Measurements from ENCODE around the gene PITPNB.

The PITPNB gene

DNA sequence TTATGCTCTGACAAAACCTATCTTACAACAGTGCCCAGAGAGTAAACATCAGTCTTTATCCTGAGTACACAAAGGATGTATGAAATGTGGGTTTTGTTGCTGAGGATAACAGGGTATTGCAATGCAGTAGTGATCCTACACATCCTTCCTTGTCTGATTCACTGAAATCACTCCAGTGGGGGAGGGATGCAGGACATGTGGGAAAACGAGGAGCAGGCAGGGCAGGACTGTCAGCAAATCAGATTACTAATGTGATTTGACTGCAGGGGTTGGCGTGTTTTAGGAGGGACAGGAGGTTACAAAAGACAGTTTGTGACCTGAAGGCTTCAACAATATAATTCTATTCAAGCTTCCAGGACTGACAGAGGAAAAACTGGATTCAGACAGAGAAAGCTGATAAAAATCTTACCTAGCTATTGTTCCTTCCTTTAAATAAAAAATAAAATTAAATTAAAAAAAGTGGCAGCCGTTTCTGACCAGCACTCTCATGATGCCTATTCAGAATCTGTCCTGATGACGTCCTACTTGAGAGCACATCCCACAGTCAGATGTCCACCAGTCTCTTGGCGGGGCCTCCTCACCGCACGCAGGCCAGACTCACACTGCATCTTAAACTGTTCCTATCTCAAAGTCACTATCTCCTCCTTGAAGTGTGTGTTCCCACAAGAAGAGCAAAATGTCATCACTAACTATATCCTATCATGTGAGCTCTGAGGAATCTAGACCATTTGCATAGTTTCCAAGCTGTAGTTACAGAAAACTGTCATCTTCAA lies 66.9 kb downstream of the PITPNB start:
- no peak for TF ChIP-seq EZH2phosphoT487 (IDR thresholded peaks at IDR 0.05; ENCODE audit: low read depth)
- TF ChIP-seq, protein P1, sequence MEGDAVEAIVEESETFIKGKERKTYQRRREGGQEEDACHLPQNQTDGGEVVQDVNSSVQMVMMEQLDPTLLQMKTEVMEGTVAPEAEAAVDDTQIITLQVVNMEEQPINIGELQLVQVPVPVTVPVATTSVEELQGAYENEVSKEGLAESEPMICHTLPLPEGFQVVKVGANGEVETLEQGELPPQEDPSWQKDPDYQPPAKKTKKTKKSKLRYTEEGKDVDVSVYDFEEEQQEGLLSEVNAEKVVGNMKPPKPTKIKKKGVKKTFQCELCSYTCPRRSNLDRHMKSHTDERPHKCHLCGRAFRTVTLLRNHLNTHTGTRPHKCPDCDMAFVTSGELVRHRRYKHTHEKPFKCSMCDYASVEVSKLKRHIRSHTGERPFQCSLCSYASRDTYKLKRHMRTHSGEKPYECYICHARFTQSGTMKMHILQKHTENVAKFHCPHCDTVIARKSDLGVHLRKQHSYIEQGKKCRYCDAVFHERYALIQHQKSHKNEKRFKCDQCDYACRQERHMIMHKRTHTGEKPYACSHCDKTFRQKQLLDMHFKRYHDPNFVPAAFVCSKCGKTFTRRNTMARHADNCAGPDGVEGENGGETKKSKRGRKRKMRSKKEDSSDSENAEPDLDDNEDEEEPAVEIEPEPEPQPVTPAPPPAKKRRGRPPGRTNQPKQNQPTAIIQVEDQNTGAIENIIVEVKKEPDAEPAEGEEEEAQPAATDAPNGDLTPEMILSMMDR (IDR thresholded peaks at IDR 0.05; ENCODE audit: low read depth, low read length), result no peak
- no peaks in the 10 kb centered on the region for H3K4me1 ChIP-seq (ENCODE audit: low read length)
- H3K27ac ChIP-seq (ENCODE audit: low read length), result no peak overlapping the region

DNA sequence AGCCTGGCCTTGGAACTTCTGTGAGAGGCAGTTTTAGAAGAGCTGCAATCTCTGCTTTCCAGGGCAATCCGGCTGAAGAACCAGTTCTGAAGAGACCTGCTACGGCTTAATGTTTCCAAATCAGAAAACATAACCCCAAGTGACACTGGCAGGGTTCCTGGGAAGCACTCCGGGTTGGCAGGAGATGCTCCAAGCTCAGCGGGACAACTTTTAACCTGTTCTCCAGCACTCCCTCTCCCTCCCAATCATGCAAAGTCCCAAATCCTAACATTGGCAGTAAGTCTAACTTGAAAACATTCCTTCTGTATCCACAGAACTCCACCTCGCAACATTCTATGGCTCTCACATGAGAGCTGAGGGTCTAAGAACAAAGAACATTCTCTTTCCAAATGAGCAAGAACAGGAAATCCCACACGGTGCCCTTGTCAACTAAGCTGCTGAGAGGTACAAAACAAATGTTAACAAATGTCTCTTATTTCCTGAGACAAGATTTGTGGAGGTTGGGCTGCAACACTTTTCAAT lies 69.0 kb downstream of the PITPNB start:
- Histone ChIP-seq H4K20me1 (ENCODE audit: insufficient read depth, low read length) (peaks cover 5% of the 10 kb centered on the region; the same call in 1 of the 2 replicates), H3K27ac (ENCODE audit: low read length) (no peak overlapping the region), H3K9ac (ENCODE audit: low read length) (no peak overlapping the region), H3K27me3 (ENCODE audit: low read depth, low read length) (no peaks in the 10 kb centered on the region), H3K36me3 (replicated peaks; ENCODE audit: low read depth, low read length) (peaks cover 69% of the 10 kb centered on the region), H3K9me3 (ENCODE audit: insufficient read depth, low read length) (no peaks in the 10 kb centered on the region), H3K4me3 (ENCODE audit: low read length) (no peak overlapping the region), H3K79me2 (ENCODE audit: low read length) (peaks cover under 1% of the 10 kb centered on the region; the same call in 1 of the 2 replicates), H3K4me2 (ENCODE audit: low read length) (no peak overlapping the region), H3K4me1 (ENCODE audit: low read length) (no peaks in the 10 kb centered on the region), H2AFZ (ENCODE audit: low read depth, low read length) (no peak overlapping the region)
- no peak for TF ChIP-seq EZH2phosphoT487 (IDR thresholded peaks at IDR 0.05; ENCODE audit: low read depth)
- TF ChIP-seq, protein P1 (IDR thresholded peaks at IDR 0.05; ENCODE audit: low read depth, low read length), result no peak

More for the DNA sequence above, 66.9 kb downstream of the PITPNB start:
- Histone ChIP-seq H3K4me2 (ENCODE audit: low read length) (no peak overlapping the region), H4K20me1 (ENCODE audit: insufficient read depth, low read length) (peaks cover 5% of the 10 kb centered on the region; the same call in 1 of the 2 replicates), H3K9me3 (ENCODE audit: insufficient read depth, low read length) (no peaks in the 10 kb centered on the region), H3K27me3 (ENCODE audit: low read depth, low read length) (no peaks in the 10 kb centered on the region), H3K79me2 (ENCODE audit: low read length) (peaks cover 5% of the 10 kb centered on the region; the same call in 1 of the 2 replicates), H3K9ac (ENCODE audit: low read length) (no peak overlapping the region), H3K4me3 (ENCODE audit: low read length) (no peak overlapping the region), H3K36me3 (replicated peaks; ENCODE audit: low read depth, low read length) (peaks cover 75% of the 10 kb centered on the region), H2AFZ (ENCODE audit: low read depth, low read length) (no peak overlapping the region)

DNA sequence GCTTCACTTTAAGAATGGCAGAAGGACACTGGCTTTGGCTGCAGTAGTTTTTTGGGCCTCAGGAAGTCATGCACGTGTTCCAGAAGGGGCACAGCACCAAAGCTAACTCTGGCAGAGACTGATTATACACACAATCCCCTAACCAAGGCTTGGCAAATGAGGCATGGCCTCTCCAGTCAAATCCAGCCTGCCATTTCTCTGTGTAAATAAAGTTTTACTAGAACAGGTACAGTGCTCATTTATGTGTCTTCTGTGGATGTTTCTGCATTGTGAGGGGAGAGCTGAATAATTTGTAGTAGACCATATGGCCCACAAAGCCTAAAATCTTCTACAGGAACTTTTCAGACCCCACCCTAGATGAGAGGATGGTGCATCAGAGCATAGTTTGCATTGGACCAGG lies 71.1 kb downstream of the PITPNB start:
- 0 out of 2 replicates have a peak, but pooled peaks cover 5% of the 10 kb centered on the region for H4K20me1 ChIP-seq (ENCODE audit: insufficient read depth, low read length)
- H2AFZ ChIP-seq (ENCODE audit: low read depth, low read length), result no peak overlapping the region
- H3K4me2 ChIP-seq (ENCODE audit: low read length), result no peak overlapping the region
- no peak overlapping the region for H3K4me3 ChIP-seq (ENCODE audit: low read length)
- no peak overlapping the region for H3K27ac ChIP-seq (ENCODE audit: low read length)
- H3K79me2 ChIP-seq (ENCODE audit: low read length), result no peaks in the 10 kb centered on the region
- no peaks in the 10 kb centered on the region for H3K4me1 ChIP-seq (ENCODE audit: low read length)
- no peak overlapping the region for H3K9ac ChIP-seq (ENCODE audit: low read length)
- H3K36me3 ChIP-seq (replicated peaks; ENCODE audit: low read depth, low read length), result peaks cover 54% of the 10 kb centered on the region
- H3K9me3 ChIP-seq (ENCODE audit: insufficient read depth, low read length), result no peaks in the 10 kb centered on the region
- TF ChIP-seq, protein P1 (IDR thresholded peaks at IDR 0.05; ENCODE audit: low read depth, low read length), result no peak
- no peak for TF ChIP-seq EZH2phosphoT487 (IDR thresholded peaks at IDR 0.05; ENCODE audit: low read depth)
- no peaks in the 10 kb centered on the region for H3K27me3 ChIP-seq (ENCODE audit: low read depth, low read length)

DNA sequence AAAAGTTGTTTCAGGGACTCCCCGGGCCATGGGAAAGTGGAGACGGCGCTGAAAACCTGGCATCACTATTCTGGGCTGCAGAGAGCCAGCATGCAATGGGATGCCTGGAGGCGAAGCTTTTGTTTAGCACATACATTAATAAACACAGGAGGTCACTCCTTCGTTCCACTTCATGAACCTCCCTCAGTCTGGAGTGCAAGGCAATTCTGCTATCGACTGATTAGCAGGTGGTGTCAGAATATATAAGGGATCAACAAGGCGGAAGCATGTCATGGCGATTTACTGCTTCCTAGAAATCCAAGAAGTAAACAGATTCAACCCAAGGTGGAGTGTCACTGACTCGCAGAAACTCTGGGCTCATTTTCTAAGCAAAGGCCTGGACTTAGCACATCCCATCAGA lies 72.1 kb downstream of the PITPNB start:
- Histone ChIP-seq H3K79me2 (ENCODE audit: low read length) (no peaks in the 10 kb centered on the region), H3K36me3 (replicated peaks; ENCODE audit: low read depth, low read length) (peaks cover 44% of the 10 kb centered on the region), H4K20me1 (ENCODE audit: insufficient read depth, low read length) (0 out of 2 replicates have a peak, but pooled peaks cover 5% of the 10 kb centered on the region)

More for the DNA sequence above, 72.1 kb downstream of the PITPNB start:
- no peak overlapping the region for H2AFZ ChIP-seq (ENCODE audit: low read depth, low read length)
- no peak overlapping the region for H3K27ac ChIP-seq (ENCODE audit: low read length)
- no peaks in the 10 kb centered on the region for H3K27me3 ChIP-seq (ENCODE audit: low read depth, low read length)
- H3K4me1 ChIP-seq (ENCODE audit: low read length), result no peaks in the 10 kb centered on the region
- H3K9ac ChIP-seq (ENCODE audit: low read length), result no peak overlapping the region
- TF ChIP-seq EZH2phosphoT487 (IDR thresholded peaks at IDR 0.05; ENCODE audit: low read depth), result no peak
- TF ChIP-seq, protein P1 (IDR thresholded peaks at IDR 0.05; ENCODE audit: low read depth, low read length), result no peak
- H3K4me3 ChIP-seq (ENCODE audit: low read length), result no peak overlapping the region
- H3K9me3 ChIP-seq (ENCODE audit: insufficient read depth, low read length), result no peaks in the 10 kb centered on the region
- no peak overlapping the region for H3K4me2 ChIP-seq (ENCODE audit: low read length)

Data from OCI-LY3 (cell line).